ENCODE results near the gene COLEC12. TPM values are rescaled to one million over a fixed set of nuclear protein-coding genes. Genes with fewer than 3 reads are reported as not detected.

The COLEC12 gene
- total RNA-seq, 4 donors from 2014 or later = 20.2 to 81.3 (median 29.1) TPM

DNA sequence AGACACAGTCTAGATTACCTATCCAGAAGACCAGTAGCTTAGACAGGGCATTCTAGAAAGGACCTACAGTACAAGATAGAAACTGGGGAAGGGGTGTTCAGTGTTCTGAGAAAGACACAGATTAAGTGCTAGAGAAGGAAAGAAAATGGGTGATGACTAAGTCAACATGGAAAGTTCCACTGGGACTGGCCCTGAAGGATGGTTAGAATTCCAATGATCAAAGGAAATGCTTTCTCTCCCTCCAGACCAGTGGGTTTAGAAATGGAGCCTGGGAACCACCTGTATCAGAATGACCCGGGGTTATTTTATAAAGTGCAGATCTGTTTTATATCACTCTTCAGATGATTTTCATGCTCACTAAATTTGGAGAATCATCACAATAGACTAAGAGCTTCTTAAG lies 5.8 kb upstream of the COLEC12 start:
- H3K9me3 ChIP-seq = no peaks in the 10 kb centered on the region
- intact Hi-C loops (cut with DNase I; ENCODE audit: low total_unique reads) = no loop called here
- H3K4me3 ChIP-seq = no peak overlapping the region
- H3K27ac ChIP-seq = no peak overlapping the region
- H3K27me3 ChIP-seq = no peaks in the 10 kb centered on the region
- no peaks in the 10 kb centered on the region for H3K36me3 ChIP-seq
- DNase-seq = no peak
- no peaks in the 10 kb centered on the region for H3K4me1 ChIP-seq
- TF ChIP-seq, protein P1, sequence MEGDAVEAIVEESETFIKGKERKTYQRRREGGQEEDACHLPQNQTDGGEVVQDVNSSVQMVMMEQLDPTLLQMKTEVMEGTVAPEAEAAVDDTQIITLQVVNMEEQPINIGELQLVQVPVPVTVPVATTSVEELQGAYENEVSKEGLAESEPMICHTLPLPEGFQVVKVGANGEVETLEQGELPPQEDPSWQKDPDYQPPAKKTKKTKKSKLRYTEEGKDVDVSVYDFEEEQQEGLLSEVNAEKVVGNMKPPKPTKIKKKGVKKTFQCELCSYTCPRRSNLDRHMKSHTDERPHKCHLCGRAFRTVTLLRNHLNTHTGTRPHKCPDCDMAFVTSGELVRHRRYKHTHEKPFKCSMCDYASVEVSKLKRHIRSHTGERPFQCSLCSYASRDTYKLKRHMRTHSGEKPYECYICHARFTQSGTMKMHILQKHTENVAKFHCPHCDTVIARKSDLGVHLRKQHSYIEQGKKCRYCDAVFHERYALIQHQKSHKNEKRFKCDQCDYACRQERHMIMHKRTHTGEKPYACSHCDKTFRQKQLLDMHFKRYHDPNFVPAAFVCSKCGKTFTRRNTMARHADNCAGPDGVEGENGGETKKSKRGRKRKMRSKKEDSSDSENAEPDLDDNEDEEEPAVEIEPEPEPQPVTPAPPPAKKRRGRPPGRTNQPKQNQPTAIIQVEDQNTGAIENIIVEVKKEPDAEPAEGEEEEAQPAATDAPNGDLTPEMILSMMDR (IDR thresholded peaks at IDR 0.05) = no peak
- TF ChIP-seq POLR2A (IDR thresholded peaks at IDR 0.05) = no peak

DNA sequence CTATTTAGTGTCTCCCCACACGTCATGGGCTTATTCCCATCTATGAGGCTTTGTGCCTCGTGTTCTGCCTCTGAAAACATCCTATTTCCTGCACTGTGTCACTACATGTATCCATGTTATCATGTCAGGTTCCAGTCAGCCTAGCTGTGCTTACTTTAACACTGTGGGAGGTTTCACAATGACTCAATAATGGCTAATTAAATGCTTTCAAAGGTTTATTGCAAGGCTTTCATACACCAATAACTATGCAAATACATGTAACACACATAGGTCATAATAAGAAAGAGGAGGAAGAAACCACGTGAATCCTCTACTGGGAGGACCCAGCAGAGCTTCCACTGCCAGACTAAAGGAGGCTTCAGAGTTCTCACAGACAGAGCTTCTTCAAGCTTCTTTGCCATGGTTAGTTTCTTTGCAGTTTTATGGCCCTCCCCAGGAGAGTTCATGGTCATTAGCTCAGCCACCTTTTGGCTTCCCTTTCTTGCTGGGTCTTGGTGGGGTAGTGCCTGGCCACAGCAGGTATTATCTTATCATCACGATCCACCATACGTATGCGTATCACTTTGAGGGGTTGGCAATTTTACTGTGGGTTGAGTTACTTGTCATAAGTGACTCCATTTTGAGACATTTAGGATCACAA lies 5.1 kb upstream of the COLEC12 start:
- Histone ChIP-seq H3K4me3 (no peak overlapping the region), H3K4me1 (no peaks in the 10 kb centered on the region), H3K27me3 (no peaks in the 10 kb centered on the region), H3K9me3 (no peaks in the 10 kb centered on the region), H3K36me3 (no peaks in the 10 kb centered on the region), H3K27ac (no peak overlapping the region)
- intact Hi-C loops (cut with DNase I; ENCODE audit: low total_unique reads) = no loop called here
- TF ChIP-seq POLR2A (IDR thresholded peaks at IDR 0.05) = no peak
- TF ChIP-seq, protein P1 (IDR thresholded peaks at IDR 0.05) = no peak
- DNase-seq = no peak

DNA sequence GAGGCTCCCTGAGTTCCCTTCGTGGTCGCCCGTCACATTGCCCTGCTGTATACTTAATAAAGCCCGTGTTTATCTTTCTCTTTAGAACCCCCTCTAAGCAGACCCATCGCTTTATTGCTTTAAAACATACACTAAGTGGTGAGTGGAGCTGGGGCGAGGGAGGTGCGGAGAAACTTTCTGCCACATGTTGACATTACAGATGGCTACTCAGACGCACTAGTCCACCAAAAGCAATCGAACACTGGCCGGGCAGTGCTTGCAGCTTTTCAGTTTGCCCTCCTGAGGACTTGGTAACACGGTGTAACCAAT lies 859 bp upstream of the COLEC12 start:
- Histone ChIP-seq H3K27ac (no peak overlapping the region), H3K27me3 (no peaks in the 10 kb centered on the region), H3K36me3 (no peaks in the 10 kb centered on the region), H3K9me3 (no peaks in the 10 kb centered on the region), H3K4me1 (no peaks in the 10 kb centered on the region), H3K4me3 (no peak overlapping the region)
- no peak for TF ChIP-seq POLR2A (IDR thresholded peaks at IDR 0.05)
- TF ChIP-seq, protein P1 (IDR thresholded peaks at IDR 0.05) = no peak
- no peak for DNase-seq
- intact Hi-C loops (cut with DNase I; ENCODE audit: low total_unique reads) = no loop called here

DNA sequence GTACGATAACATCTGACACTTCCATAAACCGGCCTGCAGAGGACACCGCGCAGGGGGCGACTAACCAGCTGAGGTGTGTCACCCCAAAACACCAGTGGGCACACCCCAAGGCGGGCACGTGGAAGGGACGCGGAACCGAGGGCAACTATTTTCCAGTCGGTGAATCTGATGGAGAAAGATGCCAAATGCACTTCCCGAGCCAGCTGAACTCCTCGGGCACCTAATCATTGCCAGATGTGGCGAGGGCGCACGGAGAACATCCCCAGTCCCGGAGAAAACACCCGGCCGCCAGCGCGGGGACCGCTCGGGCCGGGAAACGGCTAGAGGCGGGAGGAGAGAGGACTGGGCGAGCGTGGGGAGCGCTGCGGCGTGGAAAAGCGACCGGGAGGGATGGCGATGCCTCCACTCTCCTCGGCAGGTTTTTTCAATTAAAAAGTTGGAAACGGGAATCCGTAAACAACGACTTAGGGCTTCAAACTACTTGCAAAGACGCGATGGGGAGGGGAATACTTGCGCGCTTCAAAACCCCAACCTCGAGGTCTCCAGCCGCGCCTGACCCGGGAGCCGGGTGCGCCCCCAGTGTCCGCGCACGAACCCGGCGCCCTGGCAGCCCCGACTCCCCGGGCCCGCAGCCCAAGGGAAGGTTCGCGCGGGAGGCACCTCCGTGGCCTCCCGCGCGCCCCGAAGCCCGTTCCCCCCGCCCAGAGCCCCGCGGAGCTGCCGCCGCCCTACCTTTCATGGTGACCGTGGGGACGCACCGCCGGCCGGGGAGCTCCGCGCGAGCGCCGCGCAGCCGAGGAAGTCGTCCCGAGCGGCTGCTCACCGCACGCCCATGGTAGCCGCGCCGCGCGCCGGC lies 497 bp downstream of the COLEC12 start:
- peak in 1 of 2 donors; percentile 41 for DNase-seq
- H3K27ac ChIP-seq = peak overlapping the region; percentile 65 to 68

More for the DNA sequence above, 497 bp downstream of the COLEC12 start:
- TF ChIP-seq, protein P1 (IDR thresholded peaks at IDR 0.05) = peak in 2 of 4 experiments; percentile 8 to 32
- TF ChIP-seq POLR2A (IDR thresholded peaks at IDR 0.05) = no peak
- no peaks in the 10 kb centered on the region for H3K36me3 ChIP-seq
- H3K4me1 ChIP-seq = no peaks in the 10 kb centered on the region
- intact Hi-C loops (cut with DNase I; ENCODE audit: low total_unique reads) = no loop called here
- H3K4me3 ChIP-seq = peak overlapping the region; percentile 43
- H3K27me3 ChIP-seq = no peaks in the 10 kb centered on the region
- H3K9me3 ChIP-seq = no peaks in the 10 kb centered on the region
